ENCODE data around the gene DOCK8.

- TF ChIP-seq EZH2 (IDR thresholded peaks at IDR 0.05; ENCODE audit: insufficient read depth, poor library complexity, severe bottlenecking) (no peak), EZH2phosphoT487 (IDR thresholded peaks at IDR 0.05; ENCODE audit: insufficient read depth, low read depth) (no peak)
These were observed 252.1 kb downstream of the DOCK8 start for GRCh38 chr9:466747-467146.

All from GM23248 (cell line).